ENCODE measurements around the gene TGIF1.
A peak's percentile ranks its signal among the peaks of the same experiment; 100 is the strongest.

Gene TGIF1

GRCh38 chr18:3482258-3482657, 32.3 kb downstream of the TGIF1 start:
- no peak for DNase-seq (ENCODE audit: low spot score)

- DNase-seq (ENCODE audit: low spot score), result no peak
These were observed 35.5 kb downstream of the TGIF1 start for GRCh38 chr18:3485153-3486149.

- DNase-seq (ENCODE audit: low spot score), result no peak
These were observed 36.5 kb downstream of the TGIF1 start for GRCh38 chr18:3486512-3486911.

GRCh38 chr18:3489462-3489861, 39.5 kb downstream of the TGIF1 start:
- DNase-seq (ENCODE audit: low spot score), result no peak

- no peak for DNase-seq (ENCODE audit: low spot score)
These were observed 42.1 kb downstream of the TGIF1 start for GRCh38 chr18:3491981-3492555.

- DNase-seq (ENCODE audit: low spot score), result no peak
These were observed 42.7 kb downstream of the TGIF1 start for GRCh38 chr18:3492721-3493120.

GRCh38 chr18:3493501-3494244, 43.7 kb downstream of the TGIF1 start:
- no peak for DNase-seq (ENCODE audit: low spot score)

- no peak for DNase-seq (ENCODE audit: low spot score)
These were observed 44.2 kb downstream of the TGIF1 start for GRCh38 chr18:3494245-3494526.

- DNase-seq (ENCODE audit: low spot score), result no peak
These were observed 44.6 kb downstream of the TGIF1 start for GRCh38 chr18:3494569-3494968.

- DNase-seq (ENCODE audit: low spot score), result no peak
These were observed 45.9 kb downstream of the TGIF1 start for GRCh38 chr18:3495691-3496430.

- DNase-seq (ENCODE audit: low spot score), result no peak
These were observed 48.9 kb downstream of the TGIF1 start for GRCh38 chr18:3498698-3499471.

- DNase-seq (ENCODE audit: low spot score), result no peak
These were observed 49.5 kb downstream of the TGIF1 start for GRCh38 chr18:3499501-3499900.

- no peak for DNase-seq (ENCODE audit: low spot score)
These were observed 50.0 kb downstream of the TGIF1 start for GRCh38 chr18:3500016-3500415.

GRCh38 chr18:3502650-3503049, 52.7 kb downstream of the TGIF1 start:
- no peak for DNase-seq (ENCODE audit: low spot score)

GRCh38 chr18:3504637-3505036, 54.7 kb downstream of the TGIF1 start:
- DNase-seq (ENCODE audit: low spot score), result no peak

GRCh38 chr18:3508576-3509549, 58.9 kb downstream of the TGIF1 start:
- DNase-seq (ENCODE audit: low spot score), result peak; percentile 28

All from cerebellar cortex (tissue), 1 donor.